HFFc6 (cell line): ENCODE data around the gene IMMP2L. TPM values are rescaled to one million over a fixed set of nuclear protein-coding genes. Genes with fewer than 3 reads are reported as not detected.

Experiments used
- DNase-seq: peaks from one replicate; pipeline ENCODE4 v3.0.0-alpha.2; 2018
- H3K27ac Mint-ChIP-seq: 2 replicates; pipeline ENCODE4 v1.8.0; 2020; ENCODE audit warnings: mild to moderate bottlenecking, mixed read lengths
- H3K27me3 Mint-ChIP-seq: 2 replicates; pipeline ENCODE4 v1.8.0; 2021; ENCODE audit warnings: mild to moderate bottlenecking, moderate library complexity, mixed read lengths; ENCODE audit not compliant: insufficient read depth
- H3K36me3 Mint-ChIP-seq: 2 replicates; pipeline ENCODE4 v1.8.0; 2021; ENCODE audit warnings: low read depth, mixed read lengths
- H3K4me1 Mint-ChIP-seq: 2 replicates; pipeline ENCODE4 v1.8.0; 2020; ENCODE audit warnings: low read depth, mixed read lengths
- H3K4me3 Mint-ChIP-seq: 2 replicates; pipeline ENCODE4 v1.8.0; 2020; ENCODE audit warnings: mild to moderate bottlenecking, moderate library complexity, mixed read lengths
- H3K9me3 Mint-ChIP-seq: 2 replicates; pipeline ENCODE4 v1.8.0; 2020; ENCODE audit warnings: mild to moderate bottlenecking, mixed read lengths
- CTCF ChIP-seq: fragments of 200-600 bp; sonication (generic); IDR thresholded peaks from 2 replicates; pipeline ENCODE4 v1.5.0; 2021; ENCODE audit warnings: antibody characterized with exemption, mild to moderate bottlenecking
- total RNA-seq, 6 experiments: library from RNA; stranded (reverse); fragmentation: NEBNext Ultra II Directional; extraction: Animal tissue kit (Norgen Biotek cat#: 25700); gene quantifications; 2 replicates in 1 of 6; 3 replicates in 5 of 6; pipeline ENCODE4 v1.2.3, GENCODE V29; 2021

Gene IMMP2L
- total RNA-seq, 6 experiments from 2014 or later: 7.2 to 13.6 (median 10.1) TPM

GRCh38 chr7:110626414-110626813 is 935.9 kb downstream of the IMMP2L start:
- Mint-ChIP-seq H3K27me3 (no peaks in the 10 kb centered on the region; the same call in 1 of the 2 replicates), H3K4me3 (no peak overlapping the region), H3K9me3 (no peaks in the 10 kb centered on the region), H3K4me1 (no peaks in the 10 kb centered on the region), H3K36me3 (no peaks in the 10 kb centered on the region), H3K27ac (no peak overlapping the region)
- no peak for TF ChIP-seq CTCF
- no peak for DNase-seq

- no peaks in the 10 kb centered on the region for H3K9me3 Mint-ChIP-seq
Measured at GRCh38 chr7:110625294-110625693, 937.0 kb downstream of the IMMP2L start.

GRCh38 chr7:110623436-110623835 is 938.9 kb downstream of the IMMP2L start:
- H3K27me3 Mint-ChIP-seq: no peaks in the 10 kb centered on the region; the same call in 1 of the 2 replicates
- no peak overlapping the region for H3K27ac Mint-ChIP-seq
- H3K4me3 Mint-ChIP-seq: no peak overlapping the region
- H3K36me3 Mint-ChIP-seq: no peaks in the 10 kb centered on the region
- TF ChIP-seq CTCF: no peak
- DNase-seq: no peak
- no peaks in the 10 kb centered on the region for H3K4me1 Mint-ChIP-seq
- H3K9me3 Mint-ChIP-seq: no peaks in the 10 kb centered on the region

More at GRCh38 chr7:110625294-110625693, 937.0 kb downstream of the IMMP2L start:
- no peak overlapping the region for H3K27ac Mint-ChIP-seq
- no peak for DNase-seq
- H3K27me3 Mint-ChIP-seq: no peaks in the 10 kb centered on the region; the same call in 1 of the 2 replicates
- no peak overlapping the region for H3K4me3 Mint-ChIP-seq
- TF ChIP-seq CTCF: no peak
- H3K4me1 Mint-ChIP-seq: no peaks in the 10 kb centered on the region
- no peaks in the 10 kb centered on the region for H3K36me3 Mint-ChIP-seq

GRCh38 chr7:110621289-110621688 is 941.0 kb downstream of the IMMP2L start:
- H3K27ac Mint-ChIP-seq: no peak overlapping the region
- no peaks in the 10 kb centered on the region; the same call in 1 of the 2 replicates for H3K27me3 Mint-ChIP-seq
- no peak for DNase-seq
- no peak for TF ChIP-seq CTCF
- H3K9me3 Mint-ChIP-seq: no peaks in the 10 kb centered on the region
- no peak overlapping the region for H3K4me3 Mint-ChIP-seq
- H3K36me3 Mint-ChIP-seq: no peaks in the 10 kb centered on the region
- H3K4me1 Mint-ChIP-seq: no peaks in the 10 kb centered on the region

GRCh38 chr7:110620110-110620735 is 942.1 kb downstream of the IMMP2L start:
- no peaks in the 10 kb centered on the region; the same call in 1 of the 2 replicates for H3K27me3 Mint-ChIP-seq
- H3K4me3 Mint-ChIP-seq: no peak overlapping the region
- DNase-seq: no peak
- H3K36me3 Mint-ChIP-seq: peaks cover 7% of the 10 kb centered on the region; the same call in 1 of the 2 replicates
- H3K4me1 Mint-ChIP-seq: no peaks in the 10 kb centered on the region
- no peak overlapping the region for H3K27ac Mint-ChIP-seq
- H3K9me3 Mint-ChIP-seq: no peaks in the 10 kb centered on the region
- TF ChIP-seq CTCF: no peak
